Smooth muscle cell (in vitro differentiated cells): Measurements from ENCODE around the gene RUSF1. TPM values are rescaled to one million over a fixed set of nuclear protein-coding genes. Genes with fewer than 3 reads are reported as not detected.

Experiments
- DNase-seq: peaks from one replicate; lab custom pipeline; 2025; ENCODE audit not compliant: unreplicated experiment; lab: John Stamatoyannopoulos, UW
- H2AFZ ChIP-seq: fragments of 200-600 bp; sonication (generic); 2 replicates; pipeline ENCODE4 v1.6.0; 2016; ENCODE audit warnings: antibody characterized with exemption, low read depth, mild to moderate bottlenecking
- H3F3A ChIP-seq: fragments of 200-600 bp; sonication (generic); 2 replicates; pipeline ENCODE4 v1.6.0; 2017; ENCODE audit warnings: antibody characterized with exemption, low read depth
- H3K27ac ChIP-seq: fragments of 200-600 bp; sonication (generic); 2 replicates; pipeline ENCODE4 v1.5.1; 2016; ENCODE audit warnings: low read depth, mild to moderate bottlenecking
- H3K27me3 ChIP-seq: fragments of 200-600 bp; sonication (generic); 2 replicates; pipeline ENCODE4 v1.6.1; 2016; ENCODE audit warnings: low read depth, mild to moderate bottlenecking
- H3K36me3 ChIP-seq: fragments of 200-600 bp; sonication (generic); 2 replicates; pipeline ENCODE4 v1.5.1; 2016; ENCODE audit warnings: low read depth
- H3K4me1 ChIP-seq: fragments of 200-600 bp; sonication (generic); 2 replicates; pipeline ENCODE4 v1.5.1; 2016; ENCODE audit warnings: low read depth
- H3K4me2 ChIP-seq: fragments of 200-600 bp; sonication (generic); 2 replicates; pipeline ENCODE4 v1.6.0; 2016; ENCODE audit warnings: mild to moderate bottlenecking
- H3K4me3 ChIP-seq: fragments of 200-600 bp; sonication (generic); 2 replicates; pipeline ENCODE4 v1.5.1; 2016; ENCODE audit warnings: mild to moderate bottlenecking
- H3K79me2 ChIP-seq: fragments of 200-600 bp; sonication (generic); 2 replicates; pipeline ENCODE4 v1.6.0; 2016; ENCODE audit warnings: low read depth, mild to moderate bottlenecking
- H3K9ac ChIP-seq: fragments of 200-600 bp; sonication (generic); 2 replicates; pipeline ENCODE4 v1.6.0; 2016; ENCODE audit warnings: low read depth
- H3K9me3 ChIP-seq: fragments of 200-600 bp; sonication (generic); replicated peaks from 2 replicates; pipeline ENCODE4 v1.5.1; 2016; ENCODE audit warnings: low read depth
- H4K20me1 ChIP-seq: fragments of 200-600 bp; sonication (generic); 2 replicates; pipeline ENCODE4 v1.6.0; 2016; ENCODE audit warnings: low read depth
- WGBS: methylation state at CpG from one replicate; pipeline ENCODE4 v1.1.7; 2016; ENCODE audit warnings: low lambda C conversion rate; 5-methylcytosine and 5-hydroxymethylcytosine counted together
- polyA plus RNA-seq: library from polyadenylated mRNA; unstranded; fragments of >200 nt; fragmentation: Nextera tagmentation; extraction: Ambion mirVana; gene quantifications from 2 replicates; pipeline ENCODE4 v1.2.1, GENCODE V29; 2016
- total RNA-seq: library from RNA; depleted of rRNA; stranded (reverse); fragments of >200 nt; gene quantifications from 2 replicates; pipeline ENCODE4 v1.2.3, GENCODE V29; 2014
- TF ChIP-seq, protein P1 (sequence below): fragments of 200-600 bp; sonication (generic); IDR thresholded peaks from 2 replicates; pipeline ENCODE4 v1.5.1; 2017; ENCODE audit warnings: borderline replicate concordance, mild to moderate bottlenecking, antibody characterized with exemption; ENCODE audit not compliant: insufficient read depth, poor library complexity, severe bottlenecking

Gene RUSF1
- total and polyA plus RNA-seq, 2 experiments from 2014 or later: 55.9 to 72.1 TPM

GRCh38 chr16:31498493-31498892 is 9.7 kb downstream of the RUSF1 start:
- no peak for DNase-seq
- H3K4me2 ChIP-seq: no peak overlapping the region
- no peak overlapping the region for H3K27ac ChIP-seq
- WGBS: 95% methylated on average over 8 of the region's 8 CpGs
- no peak overlapping the region for H2AFZ ChIP-seq
- no peaks in the 10 kb centered on the region for H3K36me3 ChIP-seq
- no peak overlapping the region for H3K4me3 ChIP-seq
- no peaks in the 10 kb centered on the region for H3K79me2 ChIP-seq
- no peaks in the 10 kb centered on the region for H3K9me3 ChIP-seq
- peaks cover 25% of the 10 kb centered on the region for H4K20me1 ChIP-seq
- H3K9ac ChIP-seq: no peak overlapping the region
- TF ChIP-seq, protein P1, sequence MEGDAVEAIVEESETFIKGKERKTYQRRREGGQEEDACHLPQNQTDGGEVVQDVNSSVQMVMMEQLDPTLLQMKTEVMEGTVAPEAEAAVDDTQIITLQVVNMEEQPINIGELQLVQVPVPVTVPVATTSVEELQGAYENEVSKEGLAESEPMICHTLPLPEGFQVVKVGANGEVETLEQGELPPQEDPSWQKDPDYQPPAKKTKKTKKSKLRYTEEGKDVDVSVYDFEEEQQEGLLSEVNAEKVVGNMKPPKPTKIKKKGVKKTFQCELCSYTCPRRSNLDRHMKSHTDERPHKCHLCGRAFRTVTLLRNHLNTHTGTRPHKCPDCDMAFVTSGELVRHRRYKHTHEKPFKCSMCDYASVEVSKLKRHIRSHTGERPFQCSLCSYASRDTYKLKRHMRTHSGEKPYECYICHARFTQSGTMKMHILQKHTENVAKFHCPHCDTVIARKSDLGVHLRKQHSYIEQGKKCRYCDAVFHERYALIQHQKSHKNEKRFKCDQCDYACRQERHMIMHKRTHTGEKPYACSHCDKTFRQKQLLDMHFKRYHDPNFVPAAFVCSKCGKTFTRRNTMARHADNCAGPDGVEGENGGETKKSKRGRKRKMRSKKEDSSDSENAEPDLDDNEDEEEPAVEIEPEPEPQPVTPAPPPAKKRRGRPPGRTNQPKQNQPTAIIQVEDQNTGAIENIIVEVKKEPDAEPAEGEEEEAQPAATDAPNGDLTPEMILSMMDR: no peak
- no peaks in the 10 kb centered on the region for H3F3A ChIP-seq
- H3K27me3 ChIP-seq: no peaks in the 10 kb centered on the region
- H3K4me1 ChIP-seq: no peaks in the 10 kb centered on the region

DNA sequence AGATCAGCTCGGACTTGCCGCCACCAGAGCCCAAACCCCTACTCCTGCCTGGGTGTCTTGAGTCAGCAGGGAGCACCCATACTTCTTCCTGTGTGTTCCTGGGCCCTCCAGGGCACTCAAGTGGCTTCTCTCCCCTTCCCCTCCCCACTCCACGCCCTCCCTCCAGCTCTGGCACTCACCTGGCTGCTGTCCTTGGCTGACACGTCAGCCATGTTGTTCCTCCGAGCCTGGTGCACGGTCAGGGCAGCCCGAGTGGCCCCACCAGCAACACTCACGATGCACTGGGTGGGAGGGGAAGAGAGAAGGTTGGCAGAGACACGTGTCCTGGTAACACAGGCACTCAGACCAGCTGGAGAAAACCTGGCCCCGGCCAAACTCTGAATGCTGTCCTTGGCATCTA is 11.5 kb downstream of the RUSF1 start:
- H3K4me1 ChIP-seq: no peaks in the 10 kb centered on the region
- no peaks in the 10 kb centered on the region for H3K79me2 ChIP-seq
- DNase-seq: no peak
- no peaks in the 10 kb centered on the region for H3K9me3 ChIP-seq
- H3K9ac ChIP-seq: no peak overlapping the region
- H3K27ac ChIP-seq: no peak overlapping the region
- no peaks in the 10 kb centered on the region for H3K36me3 ChIP-seq
- no peak overlapping the region for H3K4me3 ChIP-seq
- H4K20me1 ChIP-seq: peaks cover 16% of the 10 kb centered on the region
- no peak overlapping the region for H2AFZ ChIP-seq
- H3F3A ChIP-seq: no peaks in the 10 kb centered on the region
- TF ChIP-seq, protein P1: no peak
- H3K27me3 ChIP-seq: no peaks in the 10 kb centered on the region
- H3K4me2 ChIP-seq: no peak overlapping the region
- over 99% methylated on average over 10 of the region's 10 CpGs for WGBS

GRCh38 chr16:31493506-31494125 is 14.6 kb downstream of the RUSF1 start:
- no peak for DNase-seq
- H3K36me3 ChIP-seq: no peaks in the 10 kb centered on the region

More at GRCh38 chr16:31493506-31494125, 14.6 kb downstream of the RUSF1 start:
- Histone ChIP-seq H3F3A (no peaks in the 10 kb centered on the region), H3K4me1 (no peaks in the 10 kb centered on the region), H3K79me2 (no peaks in the 10 kb centered on the region), H3K9ac (no peak overlapping the region), H2AFZ (no peak overlapping the region), H3K27me3 (no peaks in the 10 kb centered on the region), H4K20me1 (peaks cover 6% of the 10 kb centered on the region), H3K9me3 (no peaks in the 10 kb centered on the region), H3K27ac (no peak overlapping the region), H3K4me2 (no peak overlapping the region), H3K4me3 (no peak overlapping the region)
- TF ChIP-seq, protein P1: no peak
- 96% methylated on average over 18 of the region's 18 CpGs for WGBS
